ENCODE data around the gene SMU1.

GRCh38 chr9:33105959-33106358 is 29.5 kb upstream of the SMU1 start:
- TF ChIP-seq POLR2AphosphoS5 (IDR thresholded peaks at IDR 0.05), result no peak
- no peak for TF ChIP-seq CTCF (IDR thresholded peaks at IDR 0.05)
- TF ChIP-seq POLR2A (IDR thresholded peaks at IDR 0.05; ENCODE audit: low read depth), result no peak
- TF ChIP-seq EP300 (IDR thresholded peaks at IDR 0.05), result no peak

Measured in esophagus muscularis mucosa (tissue), 4 donors.